Upper lobe of left lung (tissue), 4 donors: ENCODE results near the gene SUPT3H.

Source experiments
- POLR2A ChIP-seq, 4 donors: fragments of 450-650 bp; IDR thresholded peaks; one replicate each; pipeline ENCODE4 v1.5.1; 2016 to 2017; ENCODE audit warnings: antibody characterized with exemption in 4 of 4, mild to moderate bottlenecking in 2 of 4
- TF ChIP-seq, protein P1 (sequence below), 6 experiments: fragments of 450-650 bp in 4 of 6; fragments of 200-600 bp in 2 of 6; sonication (generic) in 2 of 6; IDR thresholded peaks; one replicate each; pipeline ENCODE4 v1.5.1; 2016 to 2019; ENCODE audit warnings: antibody characterized with exemption in 6 of 6

- TF ChIP-seq, protein P1, sequence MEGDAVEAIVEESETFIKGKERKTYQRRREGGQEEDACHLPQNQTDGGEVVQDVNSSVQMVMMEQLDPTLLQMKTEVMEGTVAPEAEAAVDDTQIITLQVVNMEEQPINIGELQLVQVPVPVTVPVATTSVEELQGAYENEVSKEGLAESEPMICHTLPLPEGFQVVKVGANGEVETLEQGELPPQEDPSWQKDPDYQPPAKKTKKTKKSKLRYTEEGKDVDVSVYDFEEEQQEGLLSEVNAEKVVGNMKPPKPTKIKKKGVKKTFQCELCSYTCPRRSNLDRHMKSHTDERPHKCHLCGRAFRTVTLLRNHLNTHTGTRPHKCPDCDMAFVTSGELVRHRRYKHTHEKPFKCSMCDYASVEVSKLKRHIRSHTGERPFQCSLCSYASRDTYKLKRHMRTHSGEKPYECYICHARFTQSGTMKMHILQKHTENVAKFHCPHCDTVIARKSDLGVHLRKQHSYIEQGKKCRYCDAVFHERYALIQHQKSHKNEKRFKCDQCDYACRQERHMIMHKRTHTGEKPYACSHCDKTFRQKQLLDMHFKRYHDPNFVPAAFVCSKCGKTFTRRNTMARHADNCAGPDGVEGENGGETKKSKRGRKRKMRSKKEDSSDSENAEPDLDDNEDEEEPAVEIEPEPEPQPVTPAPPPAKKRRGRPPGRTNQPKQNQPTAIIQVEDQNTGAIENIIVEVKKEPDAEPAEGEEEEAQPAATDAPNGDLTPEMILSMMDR (IDR thresholded peaks at IDR 0.05): no peak
- no peak for TF ChIP-seq POLR2A (IDR thresholded peaks at IDR 0.05)
Measured at GRCh38 chr6:44782892-44783291, 594.8 kb downstream of the SUPT3H start.
